ENCODE data around the gene CCDC83.

GRCh38 chr11:85951049-85951405 lies 95.8 kb downstream of the CCDC83 start:
- no peak for TF ChIP-seq TCF7L2 (IDR thresholded peaks at IDR 0.05; ENCODE audit: borderline replicate concordance, low read depth, low read length)
- TF ChIP-seq CTCF (tag by site-specific recombination; IDR thresholded peaks at IDR 0.05) = no peak
- TF ChIP-seq KLF10 (tag by site-specific recombination; IDR thresholded peaks at IDR 0.05) = no peak
- no peak for TF ChIP-seq ZNF707 (tag by site-specific recombination; IDR thresholded peaks at IDR 0.05)
- no peak for TF ChIP-seq PBX3 (CRISPR knock-in tag; IDR thresholded peaks at IDR 0.05)
- no peak for TF ChIP-seq ZBTB11 (tag by site-specific recombination; conservative IDR thresholded peaks at IDR 0.05; ENCODE audit: low read depth)
- TF ChIP-seq REST (tag by site-specific recombination; IDR thresholded peaks at IDR 0.05) = no peak
- no peak for TF ChIP-seq ZNF629 (tag by site-specific recombination; IDR thresholded peaks at IDR 0.05)
- no peak for TF ChIP-seq ZNF639 (tag by site-specific recombination; IDR thresholded peaks at IDR 0.05)
- TF ChIP-seq KLF9 (tag by site-specific recombination; IDR thresholded peaks at IDR 0.05; ENCODE audit: low read depth) = no peak
- no peak for TF ChIP-seq ZNF747 (tag by site-specific recombination; IDR thresholded peaks at IDR 0.05)
- no peak for TF ChIP-seq KLF16 (tag by site-specific recombination; IDR thresholded peaks at IDR 0.05)
- no peak for TF ChIP-seq ZBTB1 (tag by site-specific recombination; IDR thresholded peaks at IDR 0.05)

Measured in HEK293 (cell line).